NCI-H128 (cell line): ENCODE data around the gene VPS13A.
A peak's percentile ranks its signal among the peaks of the same experiment; 100 is the strongest.

Experiments used
- DNase-seq: peaks from one replicate; lab custom pipeline; 2025; ENCODE audit not compliant: unreplicated experiment; lab: John Stamatoyannopoulos, UW

Gene VPS13A

DNA sequence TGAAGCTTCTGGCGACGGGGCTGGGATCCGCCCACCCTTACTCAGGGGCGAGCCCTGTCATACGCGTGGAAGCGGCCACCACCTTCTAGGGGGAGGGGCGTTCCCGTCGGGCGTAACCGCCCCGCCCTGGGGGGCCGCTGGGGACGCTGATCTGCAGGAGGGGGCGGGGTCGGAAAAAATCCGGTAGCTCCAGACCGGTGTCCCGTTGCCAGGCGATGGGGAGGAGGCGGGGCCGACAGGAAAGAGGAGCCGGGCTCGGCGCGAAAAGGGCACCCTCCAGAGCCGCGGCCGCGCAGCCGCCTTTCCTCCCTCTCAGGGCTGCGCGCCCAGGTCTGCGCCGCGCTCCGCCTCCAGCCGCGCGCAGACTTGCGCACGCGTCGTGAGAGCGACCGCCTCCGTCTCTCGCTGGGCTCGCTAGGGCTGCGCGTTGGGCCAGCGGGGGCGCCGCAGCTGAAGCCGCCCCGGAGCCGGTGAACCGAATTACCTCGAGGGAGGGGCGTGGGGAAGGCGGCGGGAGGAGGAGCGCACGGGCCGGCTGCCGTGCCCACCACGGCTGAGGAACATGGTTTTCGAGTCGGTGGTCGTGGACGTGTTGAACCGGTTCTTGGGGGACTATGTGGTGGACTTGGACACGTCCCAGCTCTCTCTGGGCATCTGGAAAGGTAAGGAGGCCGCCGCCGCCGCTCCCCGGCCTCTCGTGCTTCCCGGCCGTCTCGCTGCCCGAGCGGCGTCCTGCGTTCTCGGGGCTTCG lies at the start of gene VPS13A:
Gene VPS13A, plus strand, starts transcription at position 392 of the 751 bp plus-strand sequence. Its CDS starts 171 bp downstream, at position 563.
- DNase-seq = peak; percentile 96

DNA sequence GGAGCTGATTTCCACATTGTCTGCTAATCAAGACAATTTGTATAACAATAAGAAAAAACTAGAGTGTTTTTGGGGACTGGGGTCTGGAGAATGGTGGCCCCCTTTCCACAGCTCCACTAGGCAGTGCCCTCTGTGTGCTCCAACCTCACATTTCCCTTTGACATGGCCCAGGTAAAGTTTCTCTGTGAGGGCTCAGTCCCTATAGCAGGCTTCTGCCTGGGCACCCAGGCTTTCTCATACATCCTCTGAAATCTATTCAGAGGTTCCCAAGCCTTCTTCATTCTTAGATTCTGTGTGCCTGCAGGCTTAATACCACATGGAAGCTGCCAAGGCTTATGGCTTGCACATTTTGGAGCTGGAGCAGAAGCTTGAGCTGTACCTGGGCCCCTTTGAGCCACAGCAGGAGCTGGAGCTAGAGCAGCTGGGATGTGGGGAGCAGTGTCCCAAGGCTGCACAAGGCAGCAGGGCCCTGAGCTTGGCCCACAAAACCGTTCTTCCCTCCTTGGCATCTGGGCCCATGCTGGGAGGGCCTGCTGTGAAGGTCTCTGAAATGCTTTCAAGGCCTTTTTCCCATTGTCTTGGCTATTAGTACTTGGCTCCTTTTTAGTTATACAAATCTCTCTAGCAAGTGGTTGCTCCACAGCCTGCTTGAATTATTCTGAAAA lies 49.1 kb upstream of the VPS13A start:
- DNase-seq = no peak

DNA sequence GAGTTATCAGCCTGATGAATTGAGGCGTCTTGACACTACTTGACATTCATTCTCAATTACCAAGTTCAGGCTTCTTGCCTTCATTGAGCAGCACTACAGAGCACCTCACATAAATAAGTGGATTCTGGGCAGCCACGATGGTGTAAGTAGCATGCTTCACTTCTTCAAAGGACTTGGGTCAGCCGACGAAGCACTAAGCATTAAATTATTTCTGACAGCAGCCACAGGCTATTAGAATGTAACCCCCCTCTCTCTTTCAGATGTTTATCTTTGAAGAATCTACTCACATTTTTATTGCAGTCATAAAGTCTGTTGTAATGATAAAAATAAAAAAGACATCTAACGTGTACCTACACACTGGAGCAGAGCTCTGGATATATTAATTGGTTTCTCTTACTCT lies 45.9 kb upstream of the VPS13A start:
- DNase-seq = no peak

DNA sequence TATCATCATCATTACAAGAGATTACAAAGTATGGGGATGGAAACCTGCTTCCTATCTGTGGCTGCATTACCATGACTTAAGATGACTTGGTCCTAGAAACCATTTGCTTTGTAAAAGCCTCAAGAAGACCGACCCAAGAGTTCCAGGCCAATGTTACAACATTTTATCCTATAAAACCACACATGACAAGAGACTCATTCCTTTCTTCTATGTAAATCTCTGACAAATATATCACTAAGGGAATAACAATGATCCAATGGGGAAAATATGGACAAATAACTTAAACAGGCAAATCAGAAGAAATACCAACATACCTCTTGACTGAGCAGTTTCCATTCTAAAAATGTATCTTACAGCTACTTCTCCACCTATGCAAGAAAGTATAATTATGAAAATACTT lies 44.3 kb upstream of the VPS13A start:
- no peak for DNase-seq

DNA sequence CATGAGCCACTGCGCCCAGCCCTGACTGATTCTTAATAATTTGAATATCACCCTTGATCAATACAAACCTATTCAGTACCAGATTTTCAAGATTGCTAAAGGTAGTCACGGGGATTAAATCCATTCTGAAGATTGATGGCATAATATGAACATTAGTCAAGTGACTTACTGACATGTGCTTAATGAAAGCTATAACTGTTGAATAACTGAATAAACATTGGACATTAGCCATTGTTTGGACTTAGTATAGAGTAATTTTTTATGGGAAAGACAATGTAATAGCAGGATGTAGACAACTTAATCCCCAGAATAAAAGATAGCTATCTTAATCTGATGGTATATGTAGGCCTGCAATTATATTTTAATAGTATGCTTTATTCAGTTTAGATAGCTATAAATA lies 35.0 kb upstream of the VPS13A start:
- no peak for DNase-seq

DNA sequence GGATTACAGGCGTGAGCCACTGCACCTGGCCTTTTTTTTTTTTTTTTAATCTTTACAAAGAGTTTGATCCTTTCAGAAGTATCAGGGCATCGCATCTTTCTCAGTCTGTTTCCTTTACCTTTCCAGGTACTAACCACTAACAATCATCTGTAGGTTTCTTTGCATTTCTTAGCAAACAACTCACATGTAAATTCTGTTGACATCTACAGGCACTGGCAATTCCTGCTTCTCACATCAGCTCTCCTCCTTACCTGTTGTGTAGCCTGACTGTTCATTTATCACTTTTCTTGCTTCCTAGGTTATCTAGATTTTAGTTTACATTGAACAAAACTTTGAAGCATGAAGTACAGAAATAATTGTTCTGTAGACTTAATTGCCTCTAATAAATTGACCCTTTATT lies 27.5 kb upstream of the VPS13A start:
- no peak for DNase-seq

DNA sequence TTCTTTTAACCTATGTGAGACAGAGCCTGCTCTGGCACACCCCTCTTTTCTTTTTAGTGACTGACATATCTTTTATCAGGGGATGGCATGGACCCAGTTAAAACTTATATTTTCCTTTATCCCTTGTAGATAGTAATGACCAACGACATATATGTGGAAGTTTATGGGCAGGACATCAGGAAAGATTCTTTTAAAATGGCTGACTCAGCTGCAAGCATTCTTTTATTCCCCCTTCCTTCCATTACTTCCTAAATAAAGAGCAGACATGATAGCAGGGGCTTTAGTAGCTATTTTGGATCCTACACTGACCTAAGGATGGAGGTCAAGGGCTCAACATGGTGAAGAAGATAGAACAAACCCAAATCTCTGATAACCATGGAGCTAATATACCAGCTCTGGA lies 25.0 kb upstream of the VPS13A start:
- DNase-seq = no peak

DNA sequence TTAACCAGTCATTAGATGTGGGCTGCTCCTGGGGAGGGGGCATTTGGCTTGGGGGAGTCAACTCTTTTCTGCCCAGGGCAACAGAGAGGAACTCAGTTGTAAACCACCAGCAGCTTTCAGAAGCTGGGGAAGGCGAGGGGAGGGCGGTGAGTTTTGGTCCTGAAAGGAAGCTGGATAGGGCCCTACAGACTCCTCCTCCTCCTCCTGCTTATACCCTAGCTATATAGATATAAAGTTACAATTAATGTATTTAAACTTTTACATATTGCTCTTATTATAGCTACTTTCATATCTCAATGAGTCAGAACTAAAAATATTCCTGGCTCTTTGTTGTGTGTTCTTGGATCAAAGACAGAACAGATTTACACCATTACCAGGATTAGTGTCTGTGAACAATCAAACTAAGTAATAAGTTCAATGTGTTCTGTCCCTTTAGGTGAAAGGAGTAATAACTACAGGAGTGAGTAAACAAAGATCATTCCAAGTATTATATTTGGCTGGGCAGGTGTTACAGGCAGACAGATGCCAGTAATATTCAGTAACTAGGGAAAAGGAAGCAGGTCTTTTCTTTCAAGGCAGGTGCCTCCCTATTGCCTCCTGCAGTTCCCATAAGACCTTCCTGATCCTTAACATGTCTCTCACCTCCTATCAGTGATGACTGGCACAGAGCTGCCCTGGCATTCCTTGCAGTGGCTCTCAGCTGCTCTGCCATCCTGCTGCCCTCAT lies 20.5 kb upstream of the VPS13A start:
- no peak for DNase-seq

DNA sequence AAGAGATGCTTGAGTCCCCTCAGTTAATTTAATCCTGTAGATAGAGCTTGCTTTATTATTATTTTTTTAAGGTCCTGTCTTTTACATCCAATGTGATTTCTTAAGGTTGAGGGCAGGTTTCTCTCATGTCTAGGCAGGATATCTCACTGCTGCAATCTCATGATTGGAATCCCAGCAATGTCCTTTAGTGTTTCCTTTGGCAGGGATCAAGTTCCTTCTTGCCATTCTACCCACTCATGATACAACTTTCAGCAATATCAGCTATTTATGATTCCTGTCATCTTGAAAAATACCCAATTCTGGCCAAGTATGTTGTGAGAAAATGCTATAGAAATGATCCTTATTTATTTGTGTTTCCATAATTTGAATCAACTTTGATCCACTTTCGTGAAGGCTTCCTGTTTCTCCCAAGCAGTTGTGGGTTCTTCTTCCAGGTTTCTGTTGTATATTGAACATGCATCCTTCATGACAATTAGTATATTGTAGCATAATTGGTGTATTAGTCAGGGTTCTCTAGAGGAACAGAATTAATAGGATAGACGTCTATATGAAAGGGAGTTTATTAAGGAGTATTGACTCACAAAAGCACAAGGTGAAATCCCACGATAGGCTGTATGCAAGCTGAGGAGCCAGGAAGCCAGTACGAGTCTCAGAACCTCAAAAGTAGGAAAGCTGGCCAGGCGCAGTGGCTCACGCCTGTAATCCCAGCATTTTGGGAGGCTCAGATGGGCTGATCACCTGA lies 18.4 kb upstream of the VPS13A start:
- DNase-seq = no peak

DNA sequence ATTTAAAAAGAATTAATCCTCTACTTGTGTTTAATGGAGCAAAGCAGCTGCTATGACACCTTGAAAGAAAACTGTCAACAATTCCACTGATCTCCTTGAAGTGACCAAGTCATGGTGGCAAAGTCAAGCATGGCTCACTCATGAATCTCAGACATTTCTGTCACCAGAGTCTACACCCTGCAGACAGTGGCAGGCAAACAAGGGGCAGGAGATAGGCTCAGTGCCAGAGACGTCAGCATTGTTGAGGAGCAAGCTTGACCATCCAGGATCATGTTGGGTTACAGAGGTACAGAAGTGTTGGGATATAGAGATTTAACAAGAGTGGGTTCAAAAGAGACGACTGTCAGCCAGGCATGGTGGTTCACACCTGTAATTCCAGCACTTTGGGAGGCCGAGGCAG lies 16.1 kb upstream of the VPS13A start:
- DNase-seq = no peak

DNA sequence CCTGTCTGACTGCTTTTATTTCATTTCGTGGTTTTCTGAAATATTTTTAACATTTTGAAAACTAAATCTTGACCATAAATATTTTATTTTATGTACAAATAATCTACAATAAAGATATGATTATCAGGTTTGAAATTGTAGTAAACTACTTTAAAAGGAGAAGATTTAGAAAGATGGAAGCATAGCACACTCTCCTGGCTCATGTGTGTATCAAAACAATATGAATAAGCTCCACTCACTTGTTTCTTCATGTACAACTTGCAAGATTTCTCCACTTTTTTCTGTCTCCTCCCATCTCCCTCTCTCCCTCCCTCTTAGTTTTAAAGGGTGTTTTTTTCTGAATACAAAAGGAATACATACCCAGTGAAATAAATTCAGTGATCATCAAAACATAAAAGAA lies 15.4 kb upstream of the VPS13A start:
- DNase-seq = no peak

DNA sequence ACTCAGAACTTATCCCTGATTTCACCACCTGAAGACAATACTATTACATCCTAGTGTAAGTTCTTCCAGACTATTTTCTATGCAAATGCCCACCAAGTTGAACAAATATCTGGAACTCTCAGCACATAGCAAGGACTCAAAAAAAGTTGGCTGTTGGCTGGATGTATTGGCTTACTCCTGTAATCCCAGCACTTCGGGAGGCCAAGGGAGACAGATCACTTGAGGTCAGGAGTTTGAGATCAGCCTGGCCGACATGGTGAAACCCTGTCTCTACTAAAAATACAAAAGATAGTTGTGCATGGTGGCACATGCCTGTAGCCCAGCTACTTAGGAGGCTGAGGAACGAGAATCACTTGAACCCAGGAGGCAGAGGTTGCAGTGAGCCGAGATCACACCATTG lies 15.0 kb upstream of the VPS13A start:
- no peak for DNase-seq

DNA sequence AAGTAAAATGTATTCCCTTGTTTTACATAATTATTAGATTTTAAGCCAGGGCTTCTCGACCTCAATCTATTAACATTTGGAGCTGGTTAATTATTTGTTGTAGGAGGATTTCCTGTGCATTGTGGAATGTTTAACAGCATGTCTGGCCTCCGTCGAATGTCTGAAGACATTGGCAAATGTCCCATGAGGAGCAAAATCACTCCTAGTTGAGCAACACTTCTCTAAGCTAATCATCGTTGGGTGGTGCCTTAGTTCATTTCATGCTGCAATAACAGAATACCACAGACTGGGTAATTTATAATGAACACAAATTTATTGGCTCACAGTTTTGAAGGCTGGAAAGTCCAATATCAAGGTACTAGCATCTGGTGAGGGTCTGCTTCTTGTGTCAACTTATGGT lies 13.4 kb upstream of the VPS13A start:
- no peak for DNase-seq

DNA sequence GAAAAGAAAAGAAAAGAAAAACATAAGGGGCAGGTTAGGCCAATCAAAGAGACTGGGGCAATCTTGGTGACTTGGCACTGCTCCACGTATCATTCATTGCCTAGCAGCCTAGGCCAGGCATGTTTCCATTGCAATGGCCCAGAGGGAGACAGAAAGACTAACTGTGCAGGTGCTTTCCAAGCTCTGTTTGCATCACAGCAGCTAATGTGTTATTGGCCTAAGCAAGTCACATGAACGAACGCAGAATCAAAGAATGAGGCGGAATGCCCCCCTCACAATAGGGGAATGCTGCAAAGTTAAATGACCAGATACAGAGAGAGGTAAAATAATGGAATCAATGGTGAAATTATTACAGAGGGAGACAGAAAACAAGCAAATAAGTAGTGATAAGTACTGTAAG lies 11.1 kb upstream of the VPS13A start:
- DNase-seq = no peak

DNA sequence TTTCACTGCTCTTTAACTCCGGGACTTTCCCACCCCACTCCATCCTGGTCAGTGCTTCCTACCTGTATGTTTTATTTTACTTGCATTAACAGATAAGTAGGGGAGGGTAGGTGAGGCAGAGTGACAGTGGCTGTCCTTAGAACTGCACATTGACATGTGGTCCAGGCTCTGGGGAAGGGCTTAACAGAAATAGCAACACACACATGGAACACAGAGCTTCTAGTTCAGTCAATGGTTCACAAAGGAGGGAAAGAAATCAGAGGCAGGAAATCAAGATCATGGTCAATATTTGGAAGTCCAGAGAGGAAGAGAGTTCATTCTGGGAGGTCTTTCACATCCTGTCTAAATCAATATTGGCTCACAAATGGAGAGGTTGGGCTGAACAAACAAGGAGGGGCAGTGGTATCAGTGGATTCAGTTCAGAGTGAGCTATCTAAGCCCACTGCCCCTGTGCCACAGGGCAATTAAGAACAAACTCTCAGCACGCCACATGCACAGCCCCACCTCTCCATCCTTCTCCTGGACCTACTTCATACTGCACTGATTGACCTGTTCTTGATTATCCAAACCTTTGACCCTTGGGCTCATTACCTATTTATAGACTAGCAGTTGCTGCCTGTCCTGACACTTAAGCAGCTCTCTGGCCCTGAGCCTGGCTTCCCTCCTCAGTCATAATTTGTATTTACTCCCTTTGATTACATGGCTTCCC lies 6.2 kb upstream of the VPS13A start:
- no peak for DNase-seq

DNA sequence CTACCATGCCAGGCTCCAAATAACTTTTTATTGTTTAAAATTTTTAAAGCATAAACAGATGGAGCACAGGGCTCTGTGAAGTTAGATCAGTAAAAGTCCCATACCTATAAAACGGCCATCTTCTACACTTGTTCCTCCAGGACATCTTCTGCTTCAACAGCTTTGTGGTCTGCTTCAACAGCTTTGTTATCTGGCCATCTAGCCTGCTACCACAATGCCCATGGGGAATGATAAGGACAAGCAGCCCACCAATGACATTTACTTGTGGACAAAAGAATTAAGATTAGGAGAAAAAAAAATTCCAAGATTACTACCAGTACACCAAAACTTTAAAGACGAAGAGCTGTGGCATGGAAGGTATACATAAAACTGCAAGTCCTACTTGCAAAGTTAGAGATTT lies 2.2 kb upstream of the VPS13A start:
- DNase-seq = no peak

DNA sequence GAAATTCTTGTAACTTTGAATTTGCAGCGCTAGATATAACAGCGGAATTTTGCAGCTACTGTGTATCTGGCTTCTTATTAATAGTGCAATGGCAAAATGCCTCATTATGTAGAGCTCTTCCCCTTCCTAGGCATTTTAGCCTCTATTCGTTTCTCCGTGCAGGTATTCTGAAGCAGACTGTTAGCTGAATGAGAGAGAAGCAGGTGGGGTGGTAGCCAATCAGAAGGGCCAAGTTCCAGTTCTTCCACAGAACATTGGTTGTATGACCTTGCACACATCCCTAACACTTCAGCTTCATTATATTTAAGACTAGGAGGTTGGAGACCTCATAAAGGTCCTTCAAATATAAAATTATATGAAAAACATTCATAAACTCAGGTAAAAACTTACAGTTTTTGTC lies 1.2 kb upstream of the VPS13A start:
- DNase-seq = no peak

DNA sequence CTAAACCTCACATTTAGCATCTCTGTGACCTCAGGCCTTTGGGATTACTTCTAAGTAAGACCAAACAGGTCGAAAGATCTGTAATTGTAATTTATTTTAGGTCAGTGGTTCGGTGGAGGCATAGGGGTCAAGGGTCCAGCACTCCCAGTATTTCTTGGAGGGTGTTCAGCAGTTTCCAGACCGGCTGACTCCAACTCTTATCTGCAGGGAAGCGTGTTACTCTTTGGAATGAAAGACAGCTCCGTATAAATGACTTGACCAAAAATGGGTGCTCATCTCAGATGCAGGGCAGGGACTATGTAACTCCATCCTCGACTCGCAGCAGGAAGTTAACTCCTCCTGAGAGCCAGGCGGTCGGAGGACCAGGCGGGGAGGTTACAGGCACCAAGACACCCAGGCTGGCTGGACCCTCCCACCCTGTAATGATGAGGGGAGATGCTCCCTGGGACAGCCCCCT lies 620 bp upstream of the VPS13A start:
- DNase-seq = no peak

DNA sequence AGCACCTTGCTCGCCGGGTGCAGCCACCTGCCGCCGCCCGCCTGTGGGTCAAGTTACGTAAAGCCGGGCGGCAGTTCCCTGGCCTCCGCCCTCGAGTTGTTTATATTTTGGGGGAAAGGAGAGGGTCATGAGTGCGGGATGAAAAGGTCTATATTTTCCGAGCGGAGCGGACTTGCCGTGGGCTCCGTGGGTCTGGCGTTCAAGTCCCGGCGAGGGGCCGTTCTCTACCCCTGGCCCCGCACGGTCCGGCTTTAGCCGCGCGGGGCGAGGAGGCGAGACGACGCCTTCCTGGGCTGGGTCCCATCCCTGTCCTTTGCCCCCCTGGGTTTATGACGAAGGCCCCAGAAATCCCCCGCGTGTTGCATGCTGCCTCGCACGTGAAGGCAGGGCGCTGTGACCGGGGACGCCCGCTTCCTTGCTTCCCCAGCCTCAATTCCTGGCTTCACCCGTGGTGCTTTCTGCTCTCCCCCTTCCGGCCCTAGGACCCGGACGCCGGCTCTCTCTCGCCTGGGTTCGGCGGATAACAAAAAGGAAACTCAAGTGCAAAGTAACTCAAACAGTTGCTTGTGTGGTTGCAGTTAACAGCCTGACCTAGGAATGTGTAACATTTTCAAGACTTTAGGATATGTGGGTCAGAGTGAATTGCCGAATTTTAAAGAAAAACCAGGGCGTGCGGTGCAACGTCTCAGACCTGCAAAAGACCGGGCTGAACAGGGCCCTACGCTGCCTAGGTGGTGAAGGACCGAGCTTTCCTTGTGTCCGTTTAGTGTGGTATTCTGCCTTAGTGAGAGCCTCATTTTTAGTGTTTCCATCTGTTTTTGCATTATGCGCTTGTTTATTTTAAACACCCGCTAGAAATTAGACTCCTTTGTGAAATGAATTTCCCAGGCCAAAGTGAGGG lies 810 bp downstream of the VPS13A start:
- no peak for DNase-seq

DNA sequence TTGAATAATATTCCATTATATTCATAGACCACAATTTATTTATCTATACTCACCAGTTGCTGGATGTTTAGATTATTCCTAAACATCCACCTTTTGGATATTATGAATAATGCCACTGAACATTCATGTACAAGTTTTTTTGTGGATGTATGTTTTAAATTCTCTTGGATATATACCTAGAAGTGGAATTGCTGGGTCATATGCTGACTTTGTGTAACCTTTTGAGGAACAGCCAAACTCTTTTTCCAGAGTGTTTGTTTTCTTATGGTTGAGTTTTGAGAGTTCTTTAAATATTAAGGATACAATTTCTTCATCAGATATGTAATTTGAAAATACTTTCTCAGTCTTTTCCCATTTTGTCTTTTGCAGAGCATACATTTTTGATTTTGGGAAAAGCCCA lies 2.7 kb downstream of the VPS13A start:
- DNase-seq = no peak
